G401 (cell line): ENCODE data around the gene MAP3K15. TPM values are rescaled to one million over a fixed set of nuclear protein-coding genes. Genes with fewer than 3 reads are reported as not detected.

ENCODE experiments used
- DNase-seq: peaks from one replicate; pipeline ENCODE4 v3.0.0-alpha.2; 2015; ENCODE audit warnings: low spot score
- in situ Hi-C: cut with HindIII; loops from 2 replicates; pipeline ENCODE4 v1.10.0; 2016; ENCODE audit warnings: low sequenced_read_pairs, mixed read lengths
- total RNA-seq: library from RNA; depleted of rRNA; stranded (reverse); fragments of >200 nt; shearing (Covaris generic); gene quantifications from 2 replicates; pipeline ENCODE4 v1.2.3, GENCODE V29; 2014; rRNA removed

MAP3K15 gene
- total RNA-seq, 1 experiment from 2014 or later: 1.5 TPM

GRCh38 chrX:19360903-19361302 lies 154.4 kb downstream of the MAP3K15 start:
- DNase-seq: no peak
- in situ Hi-C loops: no loop called here

GRCh38 chrX:19358521-19358920 lies 156.8 kb downstream of the MAP3K15 start:
- in situ Hi-C loops: no loop called here
- no peak for DNase-seq

- in situ Hi-C loops: no loop called here
- no peak for DNase-seq
These were observed 160.7 kb downstream of the MAP3K15 start for GRCh38 chrX:19354625-19355024.

DNA sequence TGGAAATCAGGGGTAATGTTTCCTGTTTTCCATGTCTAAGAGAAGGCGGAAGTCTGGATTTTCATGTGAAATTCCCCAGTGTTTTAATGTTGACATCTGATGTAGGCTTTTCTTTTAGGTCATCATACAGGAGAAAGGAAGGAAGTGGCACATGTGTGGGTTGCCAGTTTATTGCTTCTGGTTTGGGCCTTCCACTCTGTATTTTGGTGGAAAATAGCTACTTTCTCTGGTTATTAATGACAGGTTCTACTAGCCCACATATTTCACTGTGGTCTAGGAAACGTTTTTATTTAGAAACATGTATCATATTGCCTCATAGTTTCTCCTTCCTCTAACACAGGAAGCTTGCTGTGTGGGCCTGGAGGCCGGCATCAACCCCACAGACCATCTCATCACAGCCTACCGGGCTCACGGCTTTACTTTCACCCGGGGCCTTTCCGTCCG lies 164.3 kb downstream of the MAP3K15 start:
- in situ Hi-C loops: no loop called here

GRCh38 chrX:19349264-19349663 lies 166.0 kb downstream of the MAP3K15 start:
- in situ Hi-C loops: no loop called here
- DNase-seq: no peak

More for the DNA sequence above, 164.3 kb downstream of the MAP3K15 start:
- DNase-seq: no peak

DNA sequence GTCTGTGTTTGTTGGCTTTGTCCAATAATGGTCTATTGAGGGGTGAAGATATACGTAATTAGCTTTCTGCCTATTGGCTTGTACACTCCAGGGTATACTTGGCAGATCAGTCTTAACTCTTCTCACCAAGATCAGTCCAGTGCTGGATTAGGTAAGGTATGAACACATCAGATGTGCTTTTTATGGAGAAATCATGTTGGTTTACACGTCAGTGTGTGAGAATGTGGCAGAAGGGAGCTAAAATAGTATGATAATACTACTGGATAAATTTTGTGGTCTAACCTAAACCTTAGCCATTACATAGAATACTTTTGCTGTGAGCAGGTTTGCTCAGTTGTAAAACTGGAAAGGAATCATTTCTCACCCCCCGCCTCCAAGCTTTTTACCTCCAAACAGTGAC lies 167.4 kb downstream of the MAP3K15 start:
- in situ Hi-C loops: no loop called here
- DNase-seq: no peak

GRCh38 chrX:19344661-19345060 lies 170.6 kb downstream of the MAP3K15 start:
- in situ Hi-C loops: no loop called here
- no peak for DNase-seq

- DNase-seq: peak; percentile 95
- in situ Hi-C loops: no loop called here
These were observed 171.5 kb downstream of the MAP3K15 start, which contains the start of gene PDHA1 for GRCh38 chrX:19343535-19344408. Gene PDHA1 (plus strand): TSS chrX:19343927. CDS start chrX:19344038, 111 bp downstream.

DNA sequence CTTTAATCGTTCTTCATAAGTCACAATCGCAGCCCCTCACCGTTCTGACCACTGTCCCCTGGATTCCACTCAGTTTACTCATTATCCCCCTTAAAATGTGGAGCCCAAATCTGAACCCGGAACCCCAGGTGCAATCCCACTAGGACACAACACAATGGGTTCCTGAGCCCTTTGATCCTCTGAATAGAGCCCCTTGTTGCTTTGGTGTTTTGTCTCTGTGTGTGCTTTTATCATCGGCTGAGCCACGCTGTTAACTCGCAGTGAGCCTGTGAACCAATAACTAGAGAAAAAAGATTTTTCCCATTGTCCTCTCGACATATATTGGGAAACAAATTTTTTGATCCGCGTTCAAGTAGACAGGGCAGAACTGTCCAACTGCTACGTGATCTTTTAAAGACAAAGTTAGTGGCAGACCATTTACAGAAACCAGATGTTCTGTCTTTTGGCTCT lies 172.2 kb downstream of the MAP3K15 start:
- no peak for DNase-seq
- in situ Hi-C loops: no loop called here

- in situ Hi-C loops: no loop called here
- DNase-seq: peak; percentile 15
These were observed 172.9 kb downstream of the MAP3K15 start for GRCh38 chrX:19342331-19342906.

GRCh38 chrX:19334945-19335626 lies 180.2 kb downstream of the MAP3K15 start:
- peak; percentile 18 for DNase-seq
- in situ Hi-C loops: no loop called here

DNA sequence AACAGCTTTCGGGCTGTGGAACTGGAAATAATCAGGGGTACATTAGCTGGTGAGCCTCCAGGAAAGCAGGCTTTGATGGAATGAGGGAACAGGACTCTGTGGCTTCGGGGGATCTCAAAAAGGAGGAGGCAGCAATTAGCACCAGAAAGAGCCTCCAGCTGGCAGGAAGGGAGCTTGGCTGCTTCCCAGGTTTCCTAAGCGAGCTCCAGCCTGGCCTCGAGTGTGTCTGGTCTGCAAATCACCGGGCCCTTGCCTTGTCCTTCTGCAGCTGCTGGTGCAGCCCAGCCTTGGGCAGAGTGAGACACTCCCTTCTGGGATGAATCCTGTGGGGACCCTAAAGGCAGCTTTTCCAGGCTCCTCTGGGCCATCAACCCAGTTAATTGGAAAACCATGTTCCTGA lies 182.3 kb downstream of the MAP3K15 start:
- DNase-seq: peak; percentile 69

GRCh38 chrX:19331831-19332230 lies 183.5 kb downstream of the MAP3K15 start:
- in situ Hi-C loops: no loop called here
- no peak for DNase-seq

More for the DNA sequence above, 182.3 kb downstream of the MAP3K15 start:
- in situ Hi-C loops: no loop called here

DNA sequence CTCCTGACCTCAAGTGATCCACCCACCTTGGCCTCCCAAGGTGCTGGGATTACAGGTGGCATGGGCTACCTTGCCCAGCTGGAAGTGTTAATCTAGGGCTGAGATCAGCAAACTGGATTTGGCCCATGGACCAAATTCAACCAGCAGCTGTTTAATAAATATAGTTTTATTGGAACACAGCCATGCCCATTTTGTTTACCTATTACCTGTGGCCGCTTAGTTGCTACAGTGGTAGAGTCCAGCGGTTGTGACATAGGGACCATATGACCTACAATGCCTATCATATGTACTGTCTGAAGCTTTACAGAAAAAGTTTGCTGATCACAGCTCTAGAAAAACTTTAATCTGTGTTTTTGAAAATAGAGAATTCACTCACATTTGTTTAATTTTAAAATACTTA lies 188.7 kb downstream of the MAP3K15 start:
- no peak for DNase-seq
- in situ Hi-C loops: no loop called here

Other genes starting within 250 kb of the MAP3K15 start
- 124 and 177 TPM in 2 replicates for gene PDHA1, start 171.6 kb downstream of the MAP3K15 start, total RNA-seq